GM21825 (cell line): ENCODE results near the gene SP100.
"Not testable (repeated sequence)": the region's sequence is repeated elsewhere in the genome, so short reads cannot be mapped to it uniquely, and the experiment has no call there.

Experiments used
- ATAC-seq: cut with Tn5 transposase; IDR thresholded peaks from one replicate; pipeline ENCODE4 v1.9.1; 2021; ENCODE audit warnings: mild to moderate bottlenecking, moderate library complexity; ENCODE audit not compliant: unreplicated experiment

Gene SP100

GRCh38 chr2:230416061-230416721 is at the start of gene SP100:
Gene SP100 (plus strand): TSS chr2:230416201. CDS start chr2:230416297, 96 bp downstream.
- peak; percentile 67 for ATAC-seq

GRCh38 chr2:230382108-230382507 is 33.9 kb upstream of the SP100 start:
- ATAC-seq, result no peak

GRCh38 chr2:230383453-230383852 is 32.5 kb upstream of the SP100 start:
- ATAC-seq, result no peak

- ATAC-seq, result no peak
These were observed 31.0 kb upstream of the SP100 start for GRCh38 chr2:230384986-230385385.

- no peak for ATAC-seq
These were observed 21.7 kb upstream of the SP100 start for GRCh38 chr2:230394301-230394700.

GRCh38 chr2:230398698-230399097 is 17.3 kb upstream of the SP100 start:
- not testable (repeated sequence) for ATAC-seq

GRCh38 chr2:230400041-230400440 is 16.0 kb upstream of the SP100 start:
- ATAC-seq, result no peak

- ATAC-seq, result no peak
These were observed 15.5 kb upstream of the SP100 start for GRCh38 chr2:230400454-230400853.

- not testable (repeated sequence) for ATAC-seq
These were observed 15.0 kb upstream of the SP100 start for GRCh38 chr2:230401026-230401425.

GRCh38 chr2:230403746-230404145 is 12.3 kb upstream of the SP100 start:
- ATAC-seq, result no peak

- no peak for ATAC-seq
These were observed 10.2 kb upstream of the SP100 start for GRCh38 chr2:230405824-230406223.

GRCh38 chr2:230408244-230408842 is 7.7 kb upstream of the SP100 start:
- no peak for ATAC-seq

- ATAC-seq, result not testable (repeated sequence)
These were observed 6.7 kb upstream of the SP100 start for GRCh38 chr2:230409316-230409715.

- ATAC-seq, result no peak
These were observed 5.7 kb upstream of the SP100 start for GRCh38 chr2:230410263-230410662.

- ATAC-seq, result no peak
These were observed 5.0 kb upstream of the SP100 start for GRCh38 chr2:230410861-230411569.

- peak; percentile 47 for ATAC-seq
These were observed 4.2 kb upstream of the SP100 start for GRCh38 chr2:230411570-230412370.

- ATAC-seq, result no peak
These were observed 3.7 kb upstream of the SP100 start for GRCh38 chr2:230412371-230412711.

- ATAC-seq, result no peak
These were observed 3.2 kb upstream of the SP100 start for GRCh38 chr2:230412846-230413245.

GRCh38 chr2:230413479-230413878 is 2.5 kb upstream of the SP100 start:
- no peak for ATAC-seq

- no peak for ATAC-seq
These were observed 1.7 kb upstream of the SP100 start for GRCh38 chr2:230414302-230414701.

GRCh38 chr2:230417436-230417835 is 1.4 kb downstream of the SP100 start:
- ATAC-seq, result no peak
